HL-60 (cell line): ENCODE data around the gene KRT37.

ENCODE experiments used
- DNase-seq, 2 experiments: peaks; one replicate each; pipeline ENCODE4 v3.0.0-alpha.2; 2010 to 2020; ENCODE audit warnings: low read depth in 1 of 2, low spot score in 1 of 2
- H3K27ac ChIP-seq: fragments of 250-450 bp; sonication (Bioruptor Pico); replicated peaks from 2 replicates; pipeline ENCODE4 v1.5.1; 2020; ENCODE audit warnings: mild to moderate bottlenecking, moderate library complexity
- H3K27me3 ChIP-seq: fragments of 250-450 bp; sonication (Bioruptor Pico); 2 replicates; pipeline ENCODE4 v1.5.1; 2021; ENCODE audit warnings: mild to moderate bottlenecking, moderate library complexity; ENCODE audit not compliant: insufficient read depth, poor library complexity, severe bottlenecking
- H3K4me3 ChIP-seq: replicated peaks from 2 replicates; pipeline ENCODE4 v1.5.1; 2011; ENCODE audit warnings: mild to moderate bottlenecking, control low read depth, low read length; ENCODE audit not compliant: insufficient read depth
- CTCF ChIP-seq: IDR thresholded peaks from one replicate; pipeline ENCODE4 v1.5.1; 2011; ENCODE audit warnings: low read length, control low read depth, inconsistent platforms; ENCODE audit not compliant: insufficient read depth
- GABPA ChIP-seq: IDR thresholded peaks from 2 replicates; pipeline ENCODE4 v1.6.1; 2012; ENCODE audit warnings: low read depth
- POLR2AphosphoS5 ChIP-seq: IDR thresholded peaks from 2 replicates; pipeline ENCODE4 v1.6.1; 2012; ENCODE audit warnings: low read depth
- REST ChIP-seq: IDR thresholded peaks from 2 replicates; pipeline ENCODE4 v1.6.1; 2012; ENCODE audit warnings: low read depth; ENCODE audit not compliant: insufficient replicate concordance
- SPI1 ChIP-seq: IDR thresholded peaks from 2 replicates; pipeline ENCODE4 v1.6.1; 2012; ENCODE audit warnings: low read depth, mild to moderate bottlenecking, borderline replicate concordance

Gene KRT37

GRCh38 chr17:41393294-41393693 is 31.1 kb downstream of the KRT37 start:
- Histone ChIP-seq H3K27me3 (no peaks in the 10 kb centered on the region), H3K4me3 (no peak overlapping the region), H3K27ac (no peak overlapping the region)
- TF ChIP-seq CTCF = no peak
- no peak for TF ChIP-seq SPI1
- no peak for TF ChIP-seq GABPA
- no peak for TF ChIP-seq POLR2AphosphoS5
- no peak for TF ChIP-seq REST
- DNase-seq = no peak

- no peak for DNase-seq
- no peak for TF ChIP-seq POLR2AphosphoS5
- TF ChIP-seq SPI1 = no peak
- TF ChIP-seq REST = no peak
- no peak for TF ChIP-seq GABPA
- TF ChIP-seq CTCF = no peak
- Histone ChIP-seq H3K4me3 (no peak overlapping the region), H3K27me3 (no peaks in the 10 kb centered on the region), H3K27ac (no peak overlapping the region)
Observed at GRCh38 chr17:41392278-41392677, 32.1 kb downstream of the KRT37 start.

- TF ChIP-seq POLR2AphosphoS5 (no peak), SPI1 (no peak), GABPA (no peak), REST (no peak), CTCF (no peak)
- H3K27ac ChIP-seq = no peak overlapping the region
- DNase-seq = no peak
- H3K27me3 ChIP-seq = no peaks in the 10 kb centered on the region
- H3K4me3 ChIP-seq = no peak overlapping the region
Observed at GRCh38 chr17:41391535-41391934, 32.9 kb downstream of the KRT37 start.
